HFFc6 (cell line): ENCODE measurements around the gene CNST. TPM values are rescaled to one million over a fixed set of nuclear protein-coding genes. Genes with fewer than 3 reads are reported as not detected.

ENCODE experiments used
- DNase-seq: peaks from one replicate; pipeline ENCODE4 v3.0.0-alpha.2; 2018
- H3K27ac Mint-ChIP-seq: 2 replicates; pipeline ENCODE4 v1.8.0; 2020; ENCODE audit warnings: mild to moderate bottlenecking, mixed read lengths
- H3K27me3 Mint-ChIP-seq: 2 replicates; pipeline ENCODE4 v1.8.0; 2021; ENCODE audit warnings: mild to moderate bottlenecking, moderate library complexity, mixed read lengths; ENCODE audit not compliant: insufficient read depth
- H3K36me3 Mint-ChIP-seq: 2 replicates; pipeline ENCODE4 v1.8.0; 2021; ENCODE audit warnings: low read depth, mixed read lengths
- H3K4me1 Mint-ChIP-seq: 2 replicates; pipeline ENCODE4 v1.8.0; 2020; ENCODE audit warnings: low read depth, mixed read lengths
- H3K4me3 Mint-ChIP-seq: 2 replicates; pipeline ENCODE4 v1.8.0; 2020; ENCODE audit warnings: mild to moderate bottlenecking, moderate library complexity, mixed read lengths
- H3K9me3 Mint-ChIP-seq: 2 replicates; pipeline ENCODE4 v1.8.0; 2020; ENCODE audit warnings: mild to moderate bottlenecking, mixed read lengths
- CTCF ChIP-seq: fragments of 200-600 bp; sonication (generic); IDR thresholded peaks from 2 replicates; pipeline ENCODE4 v1.5.0; 2021; ENCODE audit warnings: antibody characterized with exemption, mild to moderate bottlenecking
- total RNA-seq, 6 experiments: library from RNA; stranded (reverse); fragmentation: NEBNext Ultra II Directional; extraction: Animal tissue kit (Norgen Biotek cat#: 25700); gene quantifications; 2 replicates in 1 of 6; 3 replicates in 5 of 6; pipeline ENCODE4 v1.2.3, GENCODE V29; 2021

CNST gene
- total RNA-seq, 6 experiments from 2014 or later = 56.4 to 67.9 (median 59.6) TPM

DNA sequence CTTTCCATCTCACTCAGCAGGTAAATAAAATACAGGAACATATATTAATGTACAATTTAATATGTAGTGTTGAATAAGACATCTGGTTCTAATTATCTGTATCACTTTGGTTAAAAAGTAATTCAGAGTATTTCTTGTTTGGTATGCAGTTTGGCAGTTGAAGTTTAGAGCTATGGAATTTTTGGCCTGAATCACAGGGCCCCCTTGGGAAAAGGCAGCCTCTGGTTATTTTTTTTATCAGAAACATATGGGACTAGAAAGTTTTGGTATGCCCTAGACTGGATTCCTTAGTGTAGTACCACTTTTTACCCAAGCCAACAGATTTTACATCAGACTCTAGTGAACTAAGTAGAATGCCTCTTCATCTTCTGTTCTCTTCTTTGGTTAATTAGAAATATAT lies 26.4 kb downstream of the CNST start:
- peak overlapping the region; percentile 62 for H3K4me3 Mint-ChIP-seq
- peaks cover 73% of the 10 kb centered on the region for H3K36me3 Mint-ChIP-seq
- H3K27me3 Mint-ChIP-seq = peaks cover 4% of the 10 kb centered on the region; the same call in 1 of the 2 replicates
- H3K27ac Mint-ChIP-seq = peak overlapping the region; percentile 78
- H3K9me3 Mint-ChIP-seq = peaks cover 10% of the 10 kb centered on the region
- peak; percentile 93 for DNase-seq
- no peak for TF ChIP-seq CTCF
- H3K4me1 Mint-ChIP-seq = peaks cover 86% of the 10 kb centered on the region

GRCh38 chr1:246595146-246595545 lies 28.9 kb downstream of the CNST start:
- no peak for TF ChIP-seq CTCF
- no peak overlapping the region for H3K4me3 Mint-ChIP-seq
- peaks cover 4% of the 10 kb centered on the region for H3K9me3 Mint-ChIP-seq
- H3K36me3 Mint-ChIP-seq = peaks cover 70% of the 10 kb centered on the region
- H3K27ac Mint-ChIP-seq = peak overlapping the region; percentile 69
- no peak for DNase-seq
- peaks cover 83% of the 10 kb centered on the region for H3K4me1 Mint-ChIP-seq
- peaks cover 6% of the 10 kb centered on the region; the same call in 1 of the 2 replicates for H3K27me3 Mint-ChIP-seq

DNA sequence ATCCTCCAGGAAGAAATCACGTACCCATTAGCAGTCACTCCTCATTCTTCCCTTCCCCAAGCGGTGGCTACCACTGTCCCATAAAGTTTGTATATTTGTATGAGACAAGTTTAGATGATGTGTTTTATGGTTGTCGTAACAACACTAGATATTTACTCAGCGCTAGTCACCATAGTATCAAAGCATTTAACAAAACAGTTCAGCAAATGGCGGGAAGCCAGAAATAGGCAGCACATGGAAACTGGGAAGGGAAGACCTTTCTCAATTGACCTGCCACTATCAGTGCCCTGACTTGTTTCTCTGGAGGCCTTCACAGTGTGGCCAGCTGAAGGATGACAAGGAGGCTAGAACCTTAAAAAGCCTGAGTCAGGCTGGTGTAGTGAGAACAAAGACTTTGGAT lies 31.1 kb downstream of the CNST start:
- TF ChIP-seq CTCF = no peak
- H3K9me3 Mint-ChIP-seq = no peaks in the 10 kb centered on the region
- H3K36me3 Mint-ChIP-seq = peaks cover 64% of the 10 kb centered on the region
- DNase-seq = peak; percentile 82
- H3K4me3 Mint-ChIP-seq = no peak overlapping the region
- H3K27ac Mint-ChIP-seq = peak overlapping the region; percentile 86
- peaks cover 5% of the 10 kb centered on the region; the same call in 1 of the 2 replicates for H3K27me3 Mint-ChIP-seq
- H3K4me1 Mint-ChIP-seq = peaks cover 79% of the 10 kb centered on the region

GRCh38 chr1:246597971-246598370 lies 31.7 kb downstream of the CNST start:
- no peak for TF ChIP-seq CTCF
- H3K9me3 Mint-ChIP-seq = no peaks in the 10 kb centered on the region
- H3K4me3 Mint-ChIP-seq = no peak overlapping the region
- peak overlapping the region; percentile 86; the same call in 1 of the 2 replicates for H3K27ac Mint-ChIP-seq
- H3K36me3 Mint-ChIP-seq = peaks cover 65% of the 10 kb centered on the region
- DNase-seq = no peak
- peaks cover 5% of the 10 kb centered on the region; the same call in 1 of the 2 replicates for H3K27me3 Mint-ChIP-seq
- H3K4me1 Mint-ChIP-seq = peaks cover 79% of the 10 kb centered on the region

DNA sequence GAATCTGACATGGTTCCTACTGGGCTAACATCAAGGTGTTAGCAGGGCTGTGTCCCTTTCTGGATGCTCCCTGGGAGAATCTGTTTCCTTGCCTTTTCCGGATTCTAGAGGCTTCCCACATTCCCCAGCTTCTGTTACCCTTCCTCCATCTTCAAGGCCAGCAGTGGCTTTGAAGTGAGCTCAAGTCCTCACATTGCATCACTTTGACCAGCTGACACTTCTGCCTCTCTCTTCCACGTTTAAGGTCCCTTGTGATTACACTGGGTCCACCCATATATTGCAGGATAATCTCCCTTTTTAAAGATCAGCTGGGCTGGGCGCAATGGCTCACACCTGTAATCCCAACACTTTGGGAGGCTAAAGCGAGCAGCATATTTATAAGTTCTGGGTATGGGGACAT lies 33.1 kb downstream of the CNST start:
- Mint-ChIP-seq H3K36me3 (peaks cover 66% of the 10 kb centered on the region), H3K9me3 (peaks cover 6% of the 10 kb centered on the region; the same call in 1 of the 2 replicates), H3K4me3 (no peak overlapping the region), H3K27ac (no peak overlapping the region), H3K27me3 (peaks cover 5% of the 10 kb centered on the region; the same call in 1 of the 2 replicates), H3K4me1 (peaks cover 76% of the 10 kb centered on the region)
- no peak for TF ChIP-seq CTCF
- no peak for DNase-seq
